ENCODE results near the gene GUCA2B.

Gene GUCA2B

GRCh38 chr1:42172381-42173133 lies 19.3 kb downstream of the GUCA2B start:
- FAIRE-seq (no peak), DNase-seq (ENCODE audit: insufficient read length, low spot score) (no peak)
- TF ChIP-seq, protein P1, sequence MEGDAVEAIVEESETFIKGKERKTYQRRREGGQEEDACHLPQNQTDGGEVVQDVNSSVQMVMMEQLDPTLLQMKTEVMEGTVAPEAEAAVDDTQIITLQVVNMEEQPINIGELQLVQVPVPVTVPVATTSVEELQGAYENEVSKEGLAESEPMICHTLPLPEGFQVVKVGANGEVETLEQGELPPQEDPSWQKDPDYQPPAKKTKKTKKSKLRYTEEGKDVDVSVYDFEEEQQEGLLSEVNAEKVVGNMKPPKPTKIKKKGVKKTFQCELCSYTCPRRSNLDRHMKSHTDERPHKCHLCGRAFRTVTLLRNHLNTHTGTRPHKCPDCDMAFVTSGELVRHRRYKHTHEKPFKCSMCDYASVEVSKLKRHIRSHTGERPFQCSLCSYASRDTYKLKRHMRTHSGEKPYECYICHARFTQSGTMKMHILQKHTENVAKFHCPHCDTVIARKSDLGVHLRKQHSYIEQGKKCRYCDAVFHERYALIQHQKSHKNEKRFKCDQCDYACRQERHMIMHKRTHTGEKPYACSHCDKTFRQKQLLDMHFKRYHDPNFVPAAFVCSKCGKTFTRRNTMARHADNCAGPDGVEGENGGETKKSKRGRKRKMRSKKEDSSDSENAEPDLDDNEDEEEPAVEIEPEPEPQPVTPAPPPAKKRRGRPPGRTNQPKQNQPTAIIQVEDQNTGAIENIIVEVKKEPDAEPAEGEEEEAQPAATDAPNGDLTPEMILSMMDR (IDR thresholded peaks at IDR 0.05; ENCODE audit: insufficient read depth, missing control alignments) = no peak

GRCh38 chr1:42173155-42173933 lies 20.1 kb downstream of the GUCA2B start:
- TF ChIP-seq, protein P1 (IDR thresholded peaks at IDR 0.05; ENCODE audit: insufficient read depth, missing control alignments) = peak; percentile 75
- FAIRE-seq (no peak), DNase-seq (ENCODE audit: insufficient read length, low spot score) (no peak)

GRCh38 chr1:42173961-42174735 lies 20.9 kb downstream of the GUCA2B start:
- FAIRE-seq = no peak
- no peak for DNase-seq (ENCODE audit: insufficient read length, low spot score)
- TF ChIP-seq, protein P1 (IDR thresholded peaks at IDR 0.05; ENCODE audit: insufficient read depth, missing control alignments) = no peak

DNA sequence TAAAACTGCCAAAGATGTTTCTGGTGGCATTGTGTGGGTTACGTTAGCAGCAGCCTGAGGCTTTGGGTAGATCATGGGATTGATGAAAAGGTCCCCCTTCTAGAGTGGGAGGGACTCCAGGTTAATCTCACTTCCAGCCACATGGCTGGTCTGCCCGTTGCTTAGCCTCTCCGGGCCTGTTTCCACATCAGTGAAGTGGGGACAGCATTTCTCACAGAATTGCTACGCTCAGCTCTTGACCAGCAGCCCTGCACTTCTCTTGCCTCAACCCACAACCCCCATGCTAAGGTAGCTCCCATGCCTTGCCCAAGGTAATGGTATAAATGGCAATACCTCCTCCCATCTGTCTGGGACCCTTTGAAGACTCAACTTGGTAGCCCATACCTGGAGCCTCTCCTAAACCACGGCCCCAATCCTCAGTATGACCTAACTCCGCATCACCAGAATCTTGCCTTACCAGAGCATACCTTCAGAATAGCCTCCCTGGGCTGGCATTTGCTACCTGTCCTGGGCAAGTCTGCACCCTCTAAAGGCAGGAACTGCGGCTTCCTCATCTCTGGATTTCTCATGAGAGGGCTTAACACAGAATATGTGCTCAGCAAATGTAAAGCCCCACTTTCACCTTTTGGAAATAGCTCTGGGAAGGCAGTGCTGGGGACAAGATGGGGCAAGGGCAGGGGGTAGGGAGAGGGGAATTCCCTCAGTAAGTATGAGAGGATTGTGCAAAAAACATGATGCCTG lies 22.3 kb downstream of the GUCA2B start:
- TF ChIP-seq, protein P1 (IDR thresholded peaks at IDR 0.05; ENCODE audit: insufficient read depth, missing control alignments) = no peak
- no peak for FAIRE-seq
- no peak for DNase-seq (ENCODE audit: insufficient read length, low spot score)

- DNase-seq (ENCODE audit: insufficient read length, low spot score) (no peak), FAIRE-seq (no peak)
- TF ChIP-seq, protein P1 (IDR thresholded peaks at IDR 0.05; ENCODE audit: insufficient read depth, missing control alignments) = peak; percentile 70
These were observed 23.8 kb downstream of the GUCA2B start for GRCh38 chr1:42176902-42177519.

DNA sequence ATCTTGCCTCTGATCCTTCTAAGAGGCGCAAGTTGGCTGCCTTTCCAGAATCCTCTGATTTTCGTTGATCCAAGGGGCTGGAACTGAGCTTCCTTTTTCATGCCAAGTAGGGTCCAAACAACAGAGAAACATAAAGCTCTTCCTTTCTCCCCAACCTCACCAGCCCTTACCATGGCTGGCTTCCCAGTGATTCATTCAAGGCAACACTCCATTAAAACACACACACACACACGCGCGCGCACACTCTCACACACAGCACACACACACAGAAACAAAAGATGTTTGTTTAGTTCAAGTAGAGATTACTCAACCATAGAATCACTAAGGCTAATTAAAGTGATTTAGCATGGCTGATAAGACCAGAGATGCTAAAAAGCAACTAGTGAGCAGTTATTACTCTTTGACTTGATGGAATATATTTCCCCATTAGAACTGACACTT lies 24.4 kb downstream of the GUCA2B start:
- FAIRE-seq (no peak), DNase-seq (ENCODE audit: insufficient read length, low spot score) (no peak)
- TF ChIP-seq, protein P1 (IDR thresholded peaks at IDR 0.05; ENCODE audit: insufficient read depth, missing control alignments) = no peak
